HL-60 (cell line): ENCODE results near the gene IFNAR2.

ENCODE experiments used
- DNase-seq, 2 experiments: peaks; one replicate each; pipeline ENCODE4 v3.0.0-alpha.2; 2010 to 2020; ENCODE audit warnings: low read depth in 1 of 2, low spot score in 1 of 2
- H3K27ac ChIP-seq: fragments of 250-450 bp; sonication (Bioruptor Pico); replicated peaks from 2 replicates; pipeline ENCODE4 v1.5.1; 2020; ENCODE audit warnings: mild to moderate bottlenecking, moderate library complexity
- H3K27me3 ChIP-seq: fragments of 250-450 bp; sonication (Bioruptor Pico); 2 replicates; pipeline ENCODE4 v1.5.1; 2021; ENCODE audit warnings: mild to moderate bottlenecking, moderate library complexity; ENCODE audit not compliant: insufficient read depth, poor library complexity, severe bottlenecking
- H3K4me3 ChIP-seq: replicated peaks from 2 replicates; pipeline ENCODE4 v1.5.1; 2011; ENCODE audit warnings: mild to moderate bottlenecking, control low read depth, low read length; ENCODE audit not compliant: insufficient read depth
- GABPA ChIP-seq: IDR thresholded peaks from 2 replicates; pipeline ENCODE4 v1.6.1; 2012; ENCODE audit warnings: low read depth
- POLR2AphosphoS5 ChIP-seq: IDR thresholded peaks from 2 replicates; pipeline ENCODE4 v1.6.1; 2012; ENCODE audit warnings: low read depth
- SPI1 ChIP-seq: IDR thresholded peaks from 2 replicates; pipeline ENCODE4 v1.6.1; 2012; ENCODE audit warnings: low read depth, mild to moderate bottlenecking, borderline replicate concordance
- TF ChIP-seq, protein P1 (sequence below): IDR thresholded peaks from one replicate; pipeline ENCODE4 v1.5.1; 2011; ENCODE audit warnings: low read length, control low read depth, inconsistent platforms; ENCODE audit not compliant: insufficient read depth
- TF ChIP-seq, protein P2 (sequence below): IDR thresholded peaks from 2 replicates; pipeline ENCODE4 v1.6.1; 2012; ENCODE audit warnings: low read depth; ENCODE audit not compliant: insufficient replicate concordance

The IFNAR2 gene

DNA sequence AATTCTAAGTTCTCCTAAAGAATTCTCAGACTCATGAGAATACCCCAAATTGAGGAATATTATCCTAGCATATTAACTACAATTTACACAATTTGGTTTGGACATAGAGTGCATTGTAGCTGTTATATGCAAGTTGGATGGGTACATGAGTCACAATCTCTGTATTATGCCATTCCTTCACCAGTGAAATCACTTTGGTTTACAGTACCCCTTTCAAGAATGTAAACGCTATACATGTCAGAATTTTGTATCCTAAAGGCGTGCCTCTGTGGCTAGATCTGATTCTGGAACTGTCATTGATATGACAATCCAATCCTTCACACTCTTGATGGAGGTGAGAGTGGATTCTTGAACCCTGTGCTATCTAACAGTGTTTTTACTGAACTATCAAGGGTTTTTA is 29.7 kb downstream of the IFNAR2 start:
- no peaks in the 10 kb centered on the region for H3K27me3 ChIP-seq

DNA sequence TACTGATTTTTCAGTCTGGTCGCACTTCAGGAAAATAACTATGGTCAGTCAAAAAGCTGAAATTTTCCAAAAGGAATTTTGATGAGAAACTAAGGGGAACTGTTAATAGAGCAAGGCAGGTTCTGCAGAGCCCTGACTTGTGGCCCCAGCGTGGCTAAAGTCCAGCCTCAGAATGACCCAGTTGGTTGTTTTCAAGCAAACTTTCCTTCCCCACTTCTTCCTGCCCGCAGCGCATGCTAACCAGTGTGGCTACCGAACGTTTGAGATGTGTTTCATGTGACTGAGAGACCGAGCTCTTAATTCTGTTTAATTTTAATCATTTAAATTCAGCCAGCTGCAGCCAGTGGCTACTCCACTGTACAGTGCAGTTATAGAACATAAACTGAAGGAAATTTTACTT is 30.3 kb downstream of the IFNAR2 start:
- no peak for TF ChIP-seq SPI1
- TF ChIP-seq POLR2AphosphoS5, result no peak
- TF ChIP-seq GABPA, result no peak
- TF ChIP-seq, protein P1, sequence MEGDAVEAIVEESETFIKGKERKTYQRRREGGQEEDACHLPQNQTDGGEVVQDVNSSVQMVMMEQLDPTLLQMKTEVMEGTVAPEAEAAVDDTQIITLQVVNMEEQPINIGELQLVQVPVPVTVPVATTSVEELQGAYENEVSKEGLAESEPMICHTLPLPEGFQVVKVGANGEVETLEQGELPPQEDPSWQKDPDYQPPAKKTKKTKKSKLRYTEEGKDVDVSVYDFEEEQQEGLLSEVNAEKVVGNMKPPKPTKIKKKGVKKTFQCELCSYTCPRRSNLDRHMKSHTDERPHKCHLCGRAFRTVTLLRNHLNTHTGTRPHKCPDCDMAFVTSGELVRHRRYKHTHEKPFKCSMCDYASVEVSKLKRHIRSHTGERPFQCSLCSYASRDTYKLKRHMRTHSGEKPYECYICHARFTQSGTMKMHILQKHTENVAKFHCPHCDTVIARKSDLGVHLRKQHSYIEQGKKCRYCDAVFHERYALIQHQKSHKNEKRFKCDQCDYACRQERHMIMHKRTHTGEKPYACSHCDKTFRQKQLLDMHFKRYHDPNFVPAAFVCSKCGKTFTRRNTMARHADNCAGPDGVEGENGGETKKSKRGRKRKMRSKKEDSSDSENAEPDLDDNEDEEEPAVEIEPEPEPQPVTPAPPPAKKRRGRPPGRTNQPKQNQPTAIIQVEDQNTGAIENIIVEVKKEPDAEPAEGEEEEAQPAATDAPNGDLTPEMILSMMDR, result no peak
- TF ChIP-seq, protein P2, sequence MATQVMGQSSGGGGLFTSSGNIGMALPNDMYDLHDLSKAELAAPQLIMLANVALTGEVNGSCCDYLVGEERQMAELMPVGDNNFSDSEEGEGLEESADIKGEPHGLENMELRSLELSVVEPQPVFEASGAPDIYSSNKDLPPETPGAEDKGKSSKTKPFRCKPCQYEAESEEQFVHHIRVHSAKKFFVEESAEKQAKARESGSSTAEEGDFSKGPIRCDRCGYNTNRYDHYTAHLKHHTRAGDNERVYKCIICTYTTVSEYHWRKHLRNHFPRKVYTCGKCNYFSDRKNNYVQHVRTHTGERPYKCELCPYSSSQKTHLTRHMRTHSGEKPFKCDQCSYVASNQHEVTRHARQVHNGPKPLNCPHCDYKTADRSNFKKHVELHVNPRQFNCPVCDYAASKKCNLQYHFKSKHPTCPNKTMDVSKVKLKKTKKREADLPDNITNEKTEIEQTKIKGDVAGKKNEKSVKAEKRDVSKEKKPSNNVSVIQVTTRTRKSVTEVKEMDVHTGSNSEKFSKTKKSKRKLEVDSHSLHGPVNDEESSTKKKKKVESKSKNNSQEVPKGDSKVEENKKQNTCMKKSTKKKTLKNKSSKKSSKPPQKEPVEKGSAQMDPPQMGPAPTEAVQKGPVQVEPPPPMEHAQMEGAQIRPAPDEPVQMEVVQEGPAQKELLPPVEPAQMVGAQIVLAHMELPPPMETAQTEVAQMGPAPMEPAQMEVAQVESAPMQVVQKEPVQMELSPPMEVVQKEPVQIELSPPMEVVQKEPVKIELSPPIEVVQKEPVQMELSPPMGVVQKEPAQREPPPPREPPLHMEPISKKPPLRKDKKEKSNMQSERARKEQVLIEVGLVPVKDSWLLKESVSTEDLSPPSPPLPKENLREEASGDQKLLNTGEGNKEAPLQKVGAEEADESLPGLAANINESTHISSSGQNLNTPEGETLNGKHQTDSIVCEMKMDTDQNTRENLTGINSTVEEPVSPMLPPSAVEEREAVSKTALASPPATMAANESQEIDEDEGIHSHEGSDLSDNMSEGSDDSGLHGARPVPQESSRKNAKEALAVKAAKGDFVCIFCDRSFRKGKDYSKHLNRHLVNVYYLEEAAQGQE, result no peak
- Histone ChIP-seq H3K4me3 (no peak overlapping the region), H3K27me3 (no peaks in the 10 kb centered on the region), H3K27ac (peak overlapping the region; percentile 70)
- DNase-seq, result peak in 1 of 2 experiments; percentile 55

More for the DNA sequence above, 29.7 kb downstream of the IFNAR2 start:
- DNase-seq, result no peak
- Histone ChIP-seq H3K4me3 (no peak overlapping the region), H3K27ac (peak overlapping the region; percentile 70; the same call in 1 of the 2 replicates)
- TF ChIP-seq, protein P1, result no peak
- TF ChIP-seq GABPA, result no peak
- no peak for TF ChIP-seq SPI1
- TF ChIP-seq, protein P2, result no peak
- no peak for TF ChIP-seq POLR2AphosphoS5

DNA sequence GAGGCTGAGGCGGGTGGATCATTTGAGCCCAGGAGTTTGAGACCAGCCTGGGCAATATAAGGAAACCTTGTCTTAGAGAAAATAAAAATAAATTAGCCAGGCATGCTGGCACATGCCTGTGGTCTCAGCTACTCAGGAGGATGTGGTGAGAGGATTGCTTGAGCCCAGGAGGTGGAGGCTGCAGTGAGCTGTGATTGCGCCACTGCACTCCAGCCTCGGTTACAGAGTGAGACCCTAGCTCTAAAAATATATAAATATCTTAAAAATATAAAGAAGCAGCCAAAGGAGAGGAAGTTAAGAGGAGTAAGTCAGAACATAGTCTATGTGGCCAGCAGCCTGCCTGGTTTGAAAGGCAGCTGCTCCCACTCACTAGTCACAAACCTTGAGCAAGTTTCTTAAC is 31.9 kb downstream of the IFNAR2 start:
- Histone ChIP-seq H3K4me3 (no peak overlapping the region), H3K27ac (peak overlapping the region; percentile 70), H3K27me3 (no peaks in the 10 kb centered on the region)
- TF ChIP-seq SPI1, result peak; percentile 62; the same call in 1 of the 2 replicates
- TF ChIP-seq, protein P2, result no peak
- 0 out of 2 replicates have a peak, but pooled peaks have one; percentile 54 for TF ChIP-seq POLR2AphosphoS5
- TF ChIP-seq GABPA, result 0 out of 2 replicates have a peak, but pooled peaks have one; percentile 1
- TF ChIP-seq, protein P1, result no peak
- peak; percentile 64 to 94 for DNase-seq
